ENCODE results near the gene GABBR2. TPM values are rescaled to one million over a fixed set of nuclear protein-coding genes. Genes with fewer than 3 reads are reported as not detected.

The GABBR2 gene
- total and polyA plus RNA-seq, 2 of the 8 experiments (the other 6 are each of a cell fraction or from before 2014, with no cell fraction given), result 0.50 to 1.2 TPM

- Histone ChIP-seq H4K8ac (ENCODE audit: extremely low read depth, insufficient read depth, low read length) (no peak overlapping the region), H2BK5ac (ENCODE audit: low read depth, low read length) (no peak overlapping the region), H3K27ac (ENCODE audit: low read depth, low read length) (no peak overlapping the region), H3K27me3 (replicated peaks in 1 of 4; ENCODE audit: control insufficient read depth in 3 of 4, extremely low read depth in 1 of 4, insufficient read depth in 3 of 4, low read length in 3 of 4) (no peaks in the 10 kb centered on the region), H3K4me1 (replicated peaks in 1 of 4; ENCODE audit: control insufficient read depth in 3 of 4, insufficient read depth in 4 of 4, low read length in 3 of 4) (no peaks in the 10 kb centered on the region), H4K20me1 (replicated peaks in 1 of 2; ENCODE audit: control insufficient read depth in 1 of 2, insufficient read depth in 2 of 2, low read length in 2 of 2) (peaks cover 0 to 2% of the 10 kb centered on the region in 2 experiments), H3K14ac (ENCODE audit: insufficient read length) (no peak overlapping the region), H3K23me2 (ENCODE audit: low read depth, low read length) (no peaks in the 10 kb centered on the region; the same call in 1 of the 2 replicates), H3K18ac (ENCODE audit: extremely low read depth, low read length) (no peak overlapping the region; the same call in 1 of the 2 replicates), H3K36me3 (ENCODE audit: control insufficient read depth in 2 of 4, insufficient read depth in 4 of 4, low read length in 3 of 4) (no peaks in the 10 kb centered on the region), H3K9me3 (ENCODE audit: insufficient read depth in 2 of 2, low read depth in 1 of 2, low read length in 1 of 2) (no peaks in the 10 kb centered on the region), H2AK5ac (ENCODE audit: low read depth, low read length) (no peak overlapping the region), H4K5ac (ENCODE audit: insufficient read length, low read depth, low read length) (no peak overlapping the region), H3K79me1 (ENCODE audit: low read depth, low read length) (no peaks in the 10 kb centered on the region), H2BK20ac (ENCODE audit: low read length) (no peak overlapping the region), H3K56ac (replicated peaks; ENCODE audit: insufficient read length, low read depth, low read length) (no peak overlapping the region), H3K79me2 (ENCODE audit: control insufficient read depth in 1 of 2, insufficient read depth in 2 of 2, low read length in 2 of 2) (no peaks in the 10 kb centered on the region), H3K23ac (ENCODE audit: insufficient read length) (no peak overlapping the region), H3K4me3 (ENCODE audit: extremely low read depth in 1 of 4, insufficient read depth in 2 of 4, low read depth in 3 of 4, low read length in 4 of 4) (no peak overlapping the region), H3K4me2 (ENCODE audit: insufficient read depth in 1 of 2, low read depth in 2 of 2, low read length in 2 of 2) (no peak overlapping the region), H2BK120ac (replicated peaks; ENCODE audit: low read depth, low read length) (no peak overlapping the region), H4K91ac (replicated peaks; ENCODE audit: insufficient read length, low read length) (no peak overlapping the region), H3K4ac (replicated peaks; ENCODE audit: insufficient read length, low read depth, low read length) (no peak overlapping the region), H2BK12ac (ENCODE audit: low read depth, low read length) (no peak overlapping the region), H2AFZ (ENCODE audit: low read length) (no peak overlapping the region), H3K9ac (replicated peaks in 1 of 4; ENCODE audit: extremely low read depth in 1 of 4, low read depth in 3 of 4, low read length in 3 of 4) (no peak overlapping the region), H2BK15ac (ENCODE audit: low read length) (no peak overlapping the region)
- DNase-seq (ENCODE audit: low read depth in 1 of 2, low spot score in 2 of 2) (no peak), FAIRE-seq (no peak)
- WGBS, 2 experiments (ENCODE audit: extremely low coverage in 1 of 2, insufficient coverage in 1 of 2, insufficient read length in 1 of 2, insufficient replicate concordance in 2 of 2, low coverage in 1 of 2, low lambda C conversion rate in 2 of 2, missing lambda C conversion rate in 1 of 2), result 100% methylated on average over 3 of the region's 3 CpGs; no CpG with 5 or more reads in 1 of the 2 experiments
- POLR2A ChIA-PET (ENCODE audit: partially characterized antibody), result no interaction called here
- TF ChIP-seq TAF7 (optimal IDR thresholded peaks at IDR 0.05; ENCODE audit: borderline replicate concordance, low read depth, low read length), result no peak
- CTCF ChIA-PET (ENCODE audit: partially characterized antibody), result interaction anchor here (0.9 kb wide), 1 partner anchor 114 kb away, joined by 3 read pairs; no protein-coding TSS in a partner anchor
Observed at GRCh38 chr9:98521141-98521540, 187.6 kb downstream of the GABBR2 start.

Data from H1 (cell line).